BJ (cell line): Measurements from ENCODE around the gene CLN3. TPM values are rescaled to one million over a fixed set of nuclear protein-coding genes. Genes with fewer than 3 reads are reported as not detected.

ENCODE experiments used
- CTCF ChIA-PET: fragments of 350-600 bp; formaldehyde crosslinking; extraction: SDS; loops from one replicate; lab custom pipeline; 2021; ENCODE audit warnings: antibody characterized with exemption, inconsistent platforms; lab: Yijun Ruan, JAX
- POLR2A ChIA-PET: fragments of 300-600 bp; sonication (Branson Sonifier 250); formaldehyde crosslinking; extraction: SDS; loops from one replicate; lab custom pipeline; 2021; ENCODE audit warnings: antibody characterized with exemption; lab: Charles Lee
- DNase-seq: peaks from one replicate; pipeline ENCODE4 v3.0.0-alpha.2; 2011; ENCODE audit warnings: low read depth
- H3K27me3 ChIP-seq: 2 replicates; pipeline ENCODE4 v1.6.0; 2011; ENCODE audit warnings: low read length; ENCODE audit not compliant: control insufficient read depth, insufficient read depth
- H3K36me3 ChIP-seq: 2 replicates; pipeline ENCODE4 v1.5.1; 2011; ENCODE audit warnings: low read length; ENCODE audit not compliant: control insufficient read depth, insufficient read depth
- H3K4me3 ChIP-seq: 2 replicates; pipeline ENCODE4 v1.5.1; 2011; ENCODE audit warnings: low read depth, mild to moderate bottlenecking, control low read depth, low read length
- CTCF ChIP-seq: IDR thresholded peaks from 2 replicates; pipeline ENCODE4 v1.5.1; 2011; ENCODE audit warnings: low read depth, mild to moderate bottlenecking, control low read depth, inconsistent platforms, low read length, moderate library complexity; ENCODE audit not compliant: insufficient read depth
- polyA minus RNA-seq: library from RNA; depleted of rRNA, polyadenylated mRNA; stranded (reverse); fragments of >200 nt; gene quantifications from 2 replicates; pipeline ENCODE4 v1.2.3, GENCODE V29; 2011; rRNA and poly(A)+ RNA removed
- polyA plus RNA-seq: library from polyadenylated mRNA; depleted of rRNA; stranded (reverse); fragments of >200 nt; gene quantifications from 2 replicates; pipeline ENCODE4 v1.2.3, GENCODE V29; 2011; rRNA removed

CLN3 gene
- polyA plus RNA-seq = 20.6 and 25.2 TPM in 2 replicates
- 8.2 and 18.7 TPM in 2 replicates for polyA minus RNA-seq

- DNase-seq = peak; percentile 73
- Histone ChIP-seq H3K4me3 (peak within 1 kb of the TSS; percentile 85), H3K36me3 (peaks cover 7% of the 10 kb centered on the region), H3K27me3 (no peaks in the 10 kb centered on the region)
- CTCF ChIA-PET = interaction anchor here (0.6 to 2.3 kb wide), 2 partner anchors 11 to 124 kb away, joined by 3 to 8 read pairs; no protein-coding TSS in a partner anchor
- POLR2A ChIA-PET = no interaction called here
- no peak for TF ChIP-seq CTCF
Observed at GRCh38 chr16:28491970-28492474, at the start of gene CLN3. CLN3 (minus strand) TSS chr16:28492074; CDS start chr16:28491759, 315 bp downstream.

GRCh38 chr16:28540346-28540745 lies 48.5 kb upstream of the CLN3 start:
- no peak for DNase-seq
- no peak overlapping the region for H3K4me3 ChIP-seq
- H3K27me3 ChIP-seq = no peaks in the 10 kb centered on the region
- TF ChIP-seq CTCF = no peak
- CTCF ChIA-PET = interaction anchor here (2.2 kb wide), 1 partner anchor 9 kb away, joined by 7 read pairs; no protein-coding TSS in a partner anchor
- POLR2A ChIA-PET = no interaction called here
- peaks cover 6% of the 10 kb centered on the region for H3K36me3 ChIP-seq

- no peaks in the 10 kb centered on the region for H3K27me3 ChIP-seq
- ChIA-PET CTCF (interaction anchor here (0.7 kb wide), 1 partner anchor 18 kb away, joined by 3 read pairs; no protein-coding TSS in a partner anchor), POLR2A (no interaction called here)
- no peak for TF ChIP-seq CTCF
- peaks cover 13% of the 10 kb centered on the region for H3K36me3 ChIP-seq
- peak within 1 kb of the TSS; percentile 57 for H3K4me3 ChIP-seq
- DNase-seq = peak; percentile 93
Observed at GRCh38 chr16:28538733-28539596, 47.1 kb upstream of the CLN3 start, which contains the start of gene NUPR1. NUPR1 (minus strand) TSS chr16:28538974; CDS start chr16:28538907, 67 bp downstream.

GRCh38 chr16:28537964-28538732 lies 46.3 kb upstream of the CLN3 start:
- Histone ChIP-seq H3K27me3 (no peaks in the 10 kb centered on the region), H3K4me3 (peak overlapping the region; percentile 57), H3K36me3 (peaks cover 13% of the 10 kb centered on the region)
- TF ChIP-seq CTCF = no peak
- POLR2A ChIA-PET = no interaction called here
- CTCF ChIA-PET = no interaction called here
- no peak for DNase-seq
